H1 (cell line): ENCODE results near the gene SNX20. TPM values are rescaled to one million over a fixed set of nuclear protein-coding genes. Genes with fewer than 3 reads are reported as not detected.

Experiments used
- CTCF ChIA-PET: fragments of 300-600 bp; sonication (Branson Sonifier 250); formaldehyde crosslinking; loops from one replicate; lab custom pipeline; 2021; ENCODE audit not compliant: partially characterized antibody; lab: Charles Lee
- POLR2A ChIA-PET: fragments of 300-600 bp; sonication (Branson Sonifier 250); formaldehyde crosslinking; loops from one replicate; lab custom pipeline; 2021; ENCODE audit warnings: inconsistent platforms; ENCODE audit not compliant: partially characterized antibody; lab: Charles Lee
- DNase-seq, 2 experiments: peaks; one replicate each; pipeline versions ENCODE4 v3.0.0 to v3.0.0-alpha.2; 2010 to 2022; ENCODE audit warnings: low spot score in 2 of 2, low read depth in 1 of 2, mixed read lengths in 1 of 2
- FAIRE-seq: peaks from 2 replicates; lab custom pipeline; 2011; peaks lifted over from hg19 to GRCh38; lab: Jason Lieb, UNC
- H2AFZ ChIP-seq: 2 replicates; pipeline ENCODE4 v1.8.1; 2012; ENCODE audit warnings: low read length, inconsistent platforms
- H2AK5ac ChIP-seq: 2 replicates; pipeline ENCODE4 v1.6.1; 2013; ENCODE audit warnings: low read depth, low read length
- H2BK120ac ChIP-seq: replicated peaks from 2 replicates; pipeline ENCODE3; 2013; ENCODE audit warnings: low read depth, low read length, inconsistent platforms
- H2BK12ac ChIP-seq: 2 replicates; pipeline ENCODE4 v1.6.1; 2013; ENCODE audit warnings: low read depth, low read length
- H2BK15ac ChIP-seq: 2 replicates; pipeline ENCODE4 v1.6.1; 2013; ENCODE audit warnings: low read length
- H2BK20ac ChIP-seq: 2 replicates; pipeline ENCODE4 v1.6.1; 2013; ENCODE audit warnings: low read length
- H2BK5ac ChIP-seq: 2 replicates; pipeline ENCODE4 v1.6.1; 2013; ENCODE audit warnings: low read depth, low read length
- H3K14ac ChIP-seq: 2 replicates; pipeline ENCODE4 v1.6.1; 2013; ENCODE audit warnings: inconsistent platforms; ENCODE audit not compliant: insufficient read length
- H3K18ac ChIP-seq: 2 replicates; pipeline ENCODE4 v1.6.1; 2013; ENCODE audit warnings: low read length; ENCODE audit errors: extremely low read depth
- H3K23ac ChIP-seq: 2 replicates; pipeline ENCODE4 v1.6.1; 2013; ENCODE audit warnings: inconsistent platforms; ENCODE audit not compliant: insufficient read length
- H3K23me2 ChIP-seq: 2 replicates; pipeline ENCODE4 v1.6.1; 2013; ENCODE audit warnings: low read depth, low read length
- H3K27ac ChIP-seq: 2 replicates; pipeline ENCODE4 v1.6.1; 2011; ENCODE audit warnings: low read depth, low read length, inconsistent platforms
- H3K27me3 ChIP-seq, 4 experiments: replicated peaks in 1 of 4; 1 replicate in 1 of 4; 2 replicates in 3 of 4; pipeline versions ENCODE4 v1.6.1 to v1.8.1; 2011 to 2013; ENCODE audit warnings: low read length in 3 of 4, mild to moderate bottlenecking in 3 of 4, inconsistent platforms in 2 of 4, mixed read lengths in 2 of 4, moderate library complexity in 1 of 4; ENCODE audit not compliant: control insufficient read depth in 3 of 4, insufficient read depth in 3 of 4; ENCODE audit errors: extremely low read depth in 1 of 4
- H3K36me3 ChIP-seq, 4 experiments: 2 replicates each; pipeline versions ENCODE4 v1.6.1 to v1.8.1; 2011 to 2013; ENCODE audit warnings: mild to moderate bottlenecking in 4 of 4, low read length in 3 of 4, moderate library complexity in 2 of 4, control low read depth in 1 of 4, inconsistent platforms in 1 of 4; ENCODE audit not compliant: insufficient read depth in 4 of 4, control insufficient read depth in 2 of 4
- H3K4ac ChIP-seq: replicated peaks from 2 replicates; pipeline ENCODE3; 2013; ENCODE audit warnings: low read length, low read depth, mixed read lengths, inconsistent platforms; ENCODE audit not compliant: insufficient read length
- H3K4me1 ChIP-seq, 4 experiments: replicated peaks in 1 of 4; 1 replicate in 1 of 4; 2 replicates in 3 of 4; pipeline versions ENCODE4 v1.6.1 to v1.8.1; 2011 to 2013; ENCODE audit warnings: low read length in 3 of 4, inconsistent platforms in 2 of 4, mixed read lengths in 1 of 4; ENCODE audit not compliant: insufficient read depth in 4 of 4, control insufficient read depth in 3 of 4
- H3K4me2 ChIP-seq, 2 experiments: 2 replicates each; pipeline versions ENCODE4 v1.6.1 to v1.8.1; 2011 to 2013; ENCODE audit warnings: low read depth in 2 of 2, low read length in 2 of 2, control low read depth in 1 of 2, inconsistent platforms in 1 of 2, mild to moderate bottlenecking in 1 of 2; ENCODE audit not compliant: insufficient read depth in 1 of 2
- H3K4me3 ChIP-seq, 4 experiments: fragments of 200-600, 300-600 bp in 1 of 4; sonication (generic), shearing (Covaris generic), sonication (Bioruptor Twin) in 1 of 4; 2 replicates each; pipeline versions ENCODE4 v1.5.1 to v1.8.1; 2011 to 2016; ENCODE audit warnings: low read length in 4 of 4, low read depth in 3 of 4, control low read depth in 2 of 4, inconsistent platforms in 2 of 4, mild to moderate bottlenecking in 2 of 4, mixed read lengths in 1 of 4, moderate library complexity in 1 of 4; ENCODE audit not compliant: insufficient read depth in 2 of 4; ENCODE audit errors: extremely low read depth in 1 of 4
- H3K56ac ChIP-seq: replicated peaks from 2 replicates; pipeline ENCODE3; 2013; ENCODE audit warnings: low read depth, mild to moderate bottlenecking, mixed read lengths, low read length, inconsistent platforms; ENCODE audit not compliant: insufficient read length
- H3K79me1 ChIP-seq: 2 replicates; pipeline ENCODE4 v1.6.1; 2013; ENCODE audit warnings: low read depth, low read length, control low read depth
- H3K79me2 ChIP-seq, 2 experiments: 2 replicates each; pipeline versions ENCODE4 v1.6.1 to v1.8.1; 2012 to 2013; ENCODE audit warnings: low read length in 2 of 2, mild to moderate bottlenecking in 2 of 2, inconsistent platforms in 1 of 2; ENCODE audit not compliant: insufficient read depth in 2 of 2, control insufficient read depth in 1 of 2
- H3K9ac ChIP-seq, 4 experiments: replicated peaks in 1 of 4; 1 replicate in 1 of 4; 2 replicates in 3 of 4; pipeline versions ENCODE4 v1.6.1 to v1.8.1; 2011 to 2013; ENCODE audit warnings: low read depth in 3 of 4, low read length in 3 of 4, control low read depth in 2 of 4, mild to moderate bottlenecking in 2 of 4, moderate library complexity in 2 of 4, inconsistent platforms in 1 of 4; ENCODE audit errors: extremely low read depth in 1 of 4
- H3K9me3 ChIP-seq, 2 experiments: 2 replicates each; pipeline versions ENCODE4 v1.6.1 to v1.8.1; 2012 to 2013; ENCODE audit warnings: mild to moderate bottlenecking in 2 of 2, moderate library complexity in 2 of 2, control low read depth in 1 of 2, inconsistent platforms in 1 of 2, low read depth in 1 of 2, low read length in 1 of 2, mixed read lengths in 1 of 2; ENCODE audit not compliant: insufficient read depth in 2 of 2
- H4K20me1 ChIP-seq, 2 experiments: replicated peaks in 1 of 2; 2 replicates each; pipeline versions ENCODE3 to v1.8.1; 2011 to 2013; ENCODE audit warnings: inconsistent platforms in 2 of 2, low read length in 2 of 2, mild to moderate bottlenecking in 1 of 2; ENCODE audit not compliant: insufficient read depth in 2 of 2, control insufficient read depth in 1 of 2
- H4K5ac ChIP-seq: 2 replicates; pipeline ENCODE4 v1.6.1; 2013; ENCODE audit warnings: low read length, low read depth, mixed read lengths, inconsistent platforms; ENCODE audit not compliant: insufficient read length
- H4K8ac ChIP-seq: 2 replicates; pipeline ENCODE4 v1.8.0; 2013; ENCODE audit warnings: mild to moderate bottlenecking, moderate library complexity, low read length, inconsistent platforms; ENCODE audit not compliant: insufficient read depth; ENCODE audit errors: extremely low read depth
- H4K91ac ChIP-seq: replicated peaks from 2 replicates; pipeline ENCODE3; 2013; ENCODE audit warnings: low read length, mixed read lengths, inconsistent platforms; ENCODE audit not compliant: insufficient read length
- CBX5 ChIP-seq: fragments of 300-800, 300-1000 bp; sonication (generic); IDR thresholded peaks from 2 replicates; pipeline ENCODE4 v1.7.1; 2016; ENCODE audit warnings: antibody characterized with exemption, low read length, low read depth
- MAX ChIP-seq: IDR thresholded peaks from 2 replicates; pipeline ENCODE4 v1.6.1; 2012; ENCODE audit warnings: inconsistent platforms
- RBBP5 ChIP-seq: IDR thresholded peaks from 2 replicates; pipeline ENCODE4 v1.7.1; 2012; ENCODE audit warnings: low read depth, mild to moderate bottlenecking, inconsistent platforms, low read length, moderate library complexity, borderline replicate concordance
- RNF2 ChIP-seq: fragments of 200-900, 300-1000 bp; sonication (generic); IDR thresholded peaks from 2 replicates; pipeline ENCODE4 v1.7.1; 2016; ENCODE audit warnings: borderline replicate concordance, low read depth, mild to moderate bottlenecking, antibody characterized with exemption, low read length; ENCODE audit not compliant: poor library complexity, severe bottlenecking; ENCODE audit errors: missing control alignments
- SIRT6 ChIP-seq: IDR thresholded peaks from one replicate; pipeline ENCODE4 v1.7.1; 2012; ENCODE audit warnings: low read length, inconsistent platforms
- SP4 ChIP-seq: IDR thresholded peaks from 2 replicates; pipeline ENCODE4 v1.6.1; 2012; ENCODE audit warnings: low read length, inconsistent platforms
- TBP ChIP-seq: IDR thresholded peaks from 2 replicates; pipeline ENCODE4 v1.6.1; 2011; ENCODE audit warnings: low read depth, low read length, improper control_type of control experiment
- TEAD4 ChIP-seq: IDR thresholded peaks from 2 replicates; pipeline ENCODE4 v1.6.1; 2012; ENCODE audit warnings: low read depth, low read length, inconsistent platforms, mixed read lengths
- WGBS, 2 experiments: shearing (Covaris generic) in 1 of 2; methylation state at CpG; one replicate each; pipeline versions ENCODE4 v1.1.6 to v1.1.7; 2013 to 2015; ENCODE audit warnings: low lambda C conversion rate in 2 of 2, mixed read lengths in 2 of 2, inconsistent platforms in 1 of 2, low coverage in 1 of 2, missing lambda C conversion rate in 1 of 2; ENCODE audit not compliant: insufficient replicate concordance in 2 of 2, insufficient coverage in 1 of 2, insufficient read length in 1 of 2; ENCODE audit errors: extremely low coverage in 1 of 2, missing lambda C conversion rate in 1 of 2; 5-methylcytosine and 5-hydroxymethylcytosine counted together
- polyA plus RNA-seq, 7 experiments: library from polyadenylated mRNA; depleted of rRNA in 3 of 7; stranded (reverse) in 5 of 7; unstranded in 2 of 7; fragments of >200 nt in 5 of 7; fragments of 200-250 nt in 2 of 7; gene quantifications; 1 replicate in 5 of 7; 2 replicates in 1 of 7; 4 replicates in 1 of 7; pipeline versions ENCODE4 v1.2.1 to v1.2.3, GENCODE V29; 2011 to 2013; ENCODE audit warnings: missing spikeins in 2 of 7, mixed read lengths in 2 of 7
- total RNA-seq: library from RNA; stranded (reverse); fragmentation: NEBNext Ultra II Directional; extraction: Animal tissue kit (Norgen Biotek cat#: 25700); gene quantifications from 2 replicates; pipeline ENCODE4 v1.2.1, GENCODE V29; 2021

The SNX20 gene
- total and polyA plus RNA-seq, 2 of the 8 experiments (the other 6 are each of a cell fraction or from before 2014, with no cell fraction given), result not detected

- 87% methylated on average over 1 of the region's 1 CpG; no CpG with 5 or more reads in 1 of the 2 experiments for WGBS, 2 experiments
These were observed 23.1 kb upstream of the SNX20 start for GRCh38 chr16:50704245-50704644.

More at GRCh38 chr16:50704245-50704644, 23.1 kb upstream of the SNX20 start:
- no peak overlapping the region for H2BK5ac ChIP-seq
- TF ChIP-seq SIRT6, result no peak
- TF ChIP-seq TEAD4, result no peak
- no peak for TF ChIP-seq RNF2
- no peak for TF ChIP-seq SP4
- no peak for TF ChIP-seq TBP
- TF ChIP-seq RBBP5, result no peak
- no peak for TF ChIP-seq CBX5
- TF ChIP-seq MAX, result no peak
- H2BK20ac ChIP-seq, result no peak overlapping the region
- no peaks in the 10 kb centered on the region for H3K79me2 ChIP-seq
- no peak overlapping the region for H4K8ac ChIP-seq
- no peak overlapping the region for H3K9ac ChIP-seq
- DNase-seq (no peak), FAIRE-seq (no peak)
- no peak overlapping the region for H3K18ac ChIP-seq
- peaks cover 7 to 19% of the 10 kb centered on the region in 2 experiments for H3K9me3 ChIP-seq
- H3K23me2 ChIP-seq, result no peaks in the 10 kb centered on the region
- H3K27me3 ChIP-seq, result no peaks in the 10 kb centered on the region
- no peak overlapping the region for H2BK12ac ChIP-seq
- ChIA-PET CTCF (interaction anchor here (0.9 to 1.0 kb wide), 2 partner anchors 12 to 33 kb away, joined by 3 read pairs; no protein-coding TSS in a partner anchor), POLR2A (no interaction called here)
- H3K23ac ChIP-seq, result no peak overlapping the region
- no peak overlapping the region for H3K56ac ChIP-seq
- no peak overlapping the region for H2AFZ ChIP-seq
- no peak overlapping the region for H3K27ac ChIP-seq
- H2BK120ac ChIP-seq, result no peak overlapping the region
- no peaks in the 10 kb centered on the region for H3K36me3 ChIP-seq
- H4K5ac ChIP-seq, result no peak overlapping the region
- H3K4me1 ChIP-seq, result no peaks in the 10 kb centered on the region
- no peak overlapping the region for H3K14ac ChIP-seq
- no peak overlapping the region for H4K91ac ChIP-seq
- no peak overlapping the region for H2BK15ac ChIP-seq
- no peaks in the 10 kb centered on the region for H4K20me1 ChIP-seq
- H2AK5ac ChIP-seq, result no peak overlapping the region
- no peaks in the 10 kb centered on the region for H3K79me1 ChIP-seq
- H3K4me3 ChIP-seq, result no peak overlapping the region
- no peak overlapping the region for H3K4ac ChIP-seq
- no peak overlapping the region for H3K4me2 ChIP-seq
